IMR-90 (cell line): ENCODE measurements around the gene ADAMTS6.

ENCODE experiments used
- BHLHE40 ChIP-seq: fragments of 150-350 bp; IDR thresholded peaks from 2 replicates; pipeline ENCODE4 v1.6.1; 2016; ENCODE audit warnings: mild to moderate bottlenecking, low read depth, low read length
- CEBPB ChIP-seq: IDR thresholded peaks from 2 replicates; pipeline ENCODE4 v1.6.1; 2012; ENCODE audit warnings: low read depth, low read length, improper control_type of control experiment
- CTCF ChIP-seq: conservative IDR thresholded peaks from 2 replicates; pipeline ENCODE4 v1.5.1; 2012; ENCODE audit warnings: mild to moderate bottlenecking, low read depth, low read length, improper control_type of control experiment
- FOS ChIP-seq: fragments of 150-350 bp; IDR thresholded peaks from 2 replicates; pipeline ENCODE4 v1.6.1; 2016; ENCODE audit warnings: low read depth, low read length
- MAZ ChIP-seq: IDR thresholded peaks from 2 replicates; pipeline ENCODE4 v1.6.1; 2012; ENCODE audit warnings: low read depth, mild to moderate bottlenecking, low read length, improper control_type of control experiment, moderate library complexity, borderline replicate concordance
- POLR2A ChIP-seq: IDR thresholded peaks from 2 replicates; pipeline ENCODE4 v1.6.1; 2012; ENCODE audit warnings: mild to moderate bottlenecking, low read depth, low read length
- RAD21 ChIP-seq: IDR thresholded peaks from 2 replicates; pipeline ENCODE4 v1.6.1; 2012; ENCODE audit warnings: low read length, improper control_type of control experiment
- RCOR1 ChIP-seq: IDR thresholded peaks from 2 replicates; pipeline ENCODE4 v1.6.1; 2012; ENCODE audit warnings: mild to moderate bottlenecking, low read length, improper control_type of control experiment; ENCODE audit not compliant: insufficient replicate concordance
- SMC3 ChIP-seq: fragments of 150-350 bp; IDR thresholded peaks from 2 replicates; pipeline ENCODE4 v1.6.1; 2016; ENCODE audit warnings: low read depth, mild to moderate bottlenecking, antibody characterized with exemption, low read length, moderate library complexity
- USF2 ChIP-seq: fragments of 150-350 bp; IDR thresholded peaks from 2 replicates; pipeline ENCODE4 v1.6.1; 2017; ENCODE audit warnings: mild to moderate bottlenecking, antibody characterized with exemption, low read length, low read depth

GRCh38 chr5:65104831-65105230, 376.9 kb downstream of the ADAMTS6 start:
- no peak for TF ChIP-seq USF2
- no peak for TF ChIP-seq RAD21
- TF ChIP-seq BHLHE40 = no peak
- TF ChIP-seq CTCF = no peak
- no peak for TF ChIP-seq CEBPB
- TF ChIP-seq POLR2A = no peak
- no peak for TF ChIP-seq RCOR1
- no peak for TF ChIP-seq SMC3
- no peak for TF ChIP-seq MAZ
- no peak for TF ChIP-seq FOS
